Keratinocyte (primary cell): ENCODE data around the gene USP33.

Experiments
- CTCF ChIP-seq, 3 experiments: IDR thresholded peaks in 1 of 3; conservative IDR thresholded peaks in 1 of 3; optimal IDR thresholded peaks in 1 of 3; 2 replicates in 2 of 3; 3 replicates in 1 of 3; pipeline versions ENCODE3 to v1.5.1; 2011; ENCODE audit warnings: low read length in 3 of 3, mild to moderate bottlenecking in 3 of 3, moderate library complexity in 2 of 3, control low read depth in 1 of 3, inconsistent platforms in 1 of 3; ENCODE audit not compliant: insufficient read depth in 2 of 3; ENCODE audit errors: extremely low read depth in 1 of 3
- EZH2 ChIP-seq: IDR thresholded peaks from one replicate; pipeline ENCODE4 v1.6.1; 2012; ENCODE audit warnings: inconsistent platforms, mild to moderate bottlenecking, low read length, moderate library complexity

GRCh38 chr1:77741316-77741715 lies 18.3 kb downstream of the USP33 start:
- no peak for TF ChIP-seq CTCF (optimal IDR thresholded peaks at IDR 0.05 in 1 of 3, IDR thresholded peaks at IDR 0.05 in 1 of 3, conservative IDR thresholded peaks at IDR 0.05 in 1 of 3; ENCODE audit: extremely low read depth in 1 of 3, insufficient read depth in 2 of 3, low read length in 3 of 3)
- TF ChIP-seq EZH2: no peak
